Measurements from ENCODE around the gene ANKRD63. TPM values are rescaled to one million over a fixed set of nuclear protein-coding genes. Genes with fewer than 3 reads are reported as not detected.

Gene ANKRD63
- total RNA-seq, 2 experiments from 2014 or later: 0.26 TPM; not detected in 1

DNA sequence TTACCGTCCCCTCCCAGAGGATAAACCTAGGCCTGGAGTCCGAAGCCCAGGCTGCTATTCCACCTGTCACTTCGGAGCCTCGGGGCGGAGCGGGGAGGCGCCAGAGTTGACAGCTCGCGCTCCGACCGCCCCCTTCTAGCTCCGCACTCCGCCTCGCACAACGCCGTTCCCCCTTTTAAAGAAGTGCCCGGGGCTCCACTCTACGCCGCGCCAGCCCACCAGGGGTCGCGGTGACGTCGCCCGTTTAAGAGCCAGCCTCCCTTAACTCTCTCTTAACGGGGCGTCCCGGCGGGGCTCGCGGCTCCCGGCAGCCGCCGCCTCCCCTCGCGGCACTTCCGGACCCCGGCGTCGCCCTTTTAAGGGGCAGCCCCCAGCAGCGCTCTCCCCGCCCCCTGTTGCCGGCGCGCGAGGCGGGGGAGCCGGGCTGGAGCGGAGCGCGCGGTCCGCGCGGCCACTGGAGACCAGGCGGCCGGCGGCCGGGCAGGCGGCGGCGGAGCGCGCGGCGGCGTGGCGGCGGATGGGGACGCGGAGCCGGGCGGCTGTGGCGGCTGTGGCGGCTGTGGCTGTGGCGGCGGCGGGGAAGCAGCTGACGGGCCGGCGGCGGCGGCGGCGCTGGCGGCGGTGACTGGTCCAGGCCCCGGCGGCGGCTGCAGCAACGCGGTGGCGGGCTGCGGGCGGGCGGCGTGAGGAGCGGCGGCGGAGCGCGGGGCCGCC lies 40.5 kb upstream of the ANKRD63 start, which contains the start of gene INAFM2:
Gene INAFM2, plus strand, starts transcription at position 454 of the 714 bp plus-strand sequence. CDS start 364 bp downstream, outside the sequence.
- Mint-ChIP-seq H3K4me3 (peak within 1 kb of the TSS; percentile 81), H3K9me3 (no peaks in the 10 kb centered on the region), H3K27ac (no peak within 1 kb of the TSS), H3K27me3 (peaks cover 15% of the 10 kb centered on the region), H3K36me3 (peaks cover 7% of the 10 kb centered on the region), H3K4me1 (peaks cover 29% of the 10 kb centered on the region)
- ATAC-seq (ENCODE audit: low read depth): peak; percentile 96
- DNase-seq: peak; percentile 93
- POLR2A ChIA-PET: interaction anchor here (0.6 to 4.4 kb wide), 7 partner anchors 11 to 246 kb away, joined by 3 to 38 read pairs (median 4); partner anchors contain the start of genes BAHD1 and PLCB2

DNA sequence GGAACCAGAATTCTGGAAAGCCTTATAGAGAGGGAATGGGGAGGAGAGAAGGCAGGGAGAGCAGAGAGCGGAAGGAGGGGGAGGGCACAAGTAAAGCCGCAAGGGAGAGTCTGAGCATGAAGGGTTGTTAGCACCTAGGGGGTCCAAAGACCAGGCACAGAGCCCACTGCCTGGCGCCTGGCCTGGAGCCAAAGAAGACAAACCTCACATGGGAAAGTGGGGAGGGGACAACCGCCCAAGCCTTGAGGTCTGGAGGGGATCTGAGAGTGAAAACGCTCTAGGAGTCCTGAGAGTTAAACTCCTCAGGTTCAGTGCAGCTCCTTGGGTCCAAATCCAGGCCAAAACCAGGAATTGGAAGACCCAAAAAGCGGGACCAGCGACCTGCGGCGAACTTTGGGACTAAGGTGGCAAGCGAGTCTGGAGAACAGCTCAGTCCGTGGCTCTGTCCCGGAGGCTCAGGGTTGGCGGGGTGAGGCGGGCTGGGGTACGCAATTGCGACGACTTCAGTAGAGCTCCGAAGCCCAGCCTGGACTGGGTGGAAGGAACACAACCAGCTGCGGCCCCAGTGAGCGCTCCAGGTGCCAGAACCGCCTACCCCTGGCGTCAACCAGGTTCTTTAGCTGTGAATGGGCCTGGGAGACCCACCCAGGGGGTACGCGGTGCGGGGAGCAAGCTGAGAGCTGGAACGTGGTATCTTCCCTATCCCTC lies 39.8 kb upstream of the ANKRD63 start:
- H3K27ac Mint-ChIP-seq: no peak overlapping the region
- H3K4me1 Mint-ChIP-seq: peaks cover 29% of the 10 kb centered on the region
- DNase-seq: no peak
- peak overlapping the region; percentile 81 for H3K4me3 Mint-ChIP-seq
- peaks cover 7% of the 10 kb centered on the region for H3K36me3 Mint-ChIP-seq
- no peaks in the 10 kb centered on the region for H3K9me3 Mint-ChIP-seq
- POLR2A ChIA-PET: interaction anchor here (0.5 to 4.4 kb wide), 9 partner anchors 11 to 511 kb away, joined by 3 to 38 read pairs (median 3); partner anchors contain the start of genes BAHD1 and PLCB2
- ATAC-seq (ENCODE audit: low read depth): no peak
- peaks cover 20% of the 10 kb centered on the region for H3K27me3 Mint-ChIP-seq

GRCh38 chr15:40320931-40321371 lies 38.1 kb upstream of the ANKRD63 start:
- H3K27ac Mint-ChIP-seq: no peak overlapping the region
- POLR2A ChIA-PET: interaction anchor here (2.6 to 4.4 kb wide), 2 partner anchors 13 to 17 kb away, joined by 6 to 38 read pairs; partner anchors contain the start of gene PLCB2
- H3K36me3 Mint-ChIP-seq: peaks cover 3% of the 10 kb centered on the region

DNA sequence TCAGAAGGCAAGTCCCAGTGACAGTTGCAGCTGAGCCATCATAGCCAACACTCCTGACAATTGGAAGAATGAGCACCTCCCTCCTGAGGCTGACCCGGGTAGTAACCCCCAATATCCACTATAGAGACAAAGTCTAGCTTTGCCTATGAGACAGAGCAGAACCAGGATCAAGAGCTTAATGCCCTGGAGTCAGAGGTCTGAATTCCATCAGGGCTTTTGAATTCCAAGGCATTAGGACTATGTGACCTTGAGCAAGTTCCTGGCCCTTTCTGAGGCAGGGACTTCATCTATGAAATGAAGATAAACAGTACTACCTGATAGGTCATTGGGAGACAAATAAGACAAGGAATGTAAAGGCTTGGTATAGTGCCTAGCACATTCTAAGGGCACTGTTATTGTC lies 37.5 kb upstream of the ANKRD63 start:
- H3K27me3 Mint-ChIP-seq: peaks cover 33% of the 10 kb centered on the region
- ATAC-seq (ENCODE audit: low read depth): no peak
- POLR2A ChIA-PET: interaction anchor here (2.6 to 4.4 kb wide), 2 partner anchors 12 to 17 kb away, joined by 6 to 38 read pairs; partner anchors contain the start of gene PLCB2
- peaks cover 22% of the 10 kb centered on the region for H3K4me1 Mint-ChIP-seq
- H3K9me3 Mint-ChIP-seq: no peaks in the 10 kb centered on the region
- no peaks in the 10 kb centered on the region for H3K36me3 Mint-ChIP-seq
- no peak for DNase-seq
- no peak overlapping the region for H3K27ac Mint-ChIP-seq
- no peak overlapping the region for H3K4me3 Mint-ChIP-seq

More at GRCh38 chr15:40320931-40321371, 38.1 kb upstream of the ANKRD63 start:
- Mint-ChIP-seq H3K4me3 (no peak overlapping the region), H3K4me1 (peaks cover 26% of the 10 kb centered on the region), H3K9me3 (no peaks in the 10 kb centered on the region), H3K27me3 (peaks cover 28% of the 10 kb centered on the region)
- ATAC-seq (ENCODE audit: low read depth) (peak; percentile 18), DNase-seq (no peak)

DNA sequence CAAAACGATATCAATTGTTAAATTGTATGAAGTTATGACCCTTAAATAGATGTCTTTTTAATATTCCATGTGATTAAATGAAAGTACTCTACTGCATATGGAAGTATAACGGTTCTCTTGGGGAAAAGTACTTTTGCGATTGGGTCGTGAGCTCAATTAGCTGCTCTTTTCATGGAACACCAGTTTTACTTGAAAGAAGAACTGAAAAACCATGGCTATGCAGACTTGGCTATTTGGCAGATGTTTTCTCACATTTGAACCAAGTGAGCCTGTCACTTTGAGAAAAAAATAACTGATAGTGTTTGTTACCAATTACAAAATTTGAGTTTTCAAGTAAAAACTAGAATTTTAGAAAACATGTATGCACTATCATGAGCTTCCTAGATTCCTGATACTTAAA lies 34.7 kb upstream of the ANKRD63 start:
- Mint-ChIP-seq H3K27me3 (peaks cover 43% of the 10 kb centered on the region), H3K36me3 (no peaks in the 10 kb centered on the region), H3K27ac (no peak overlapping the region), H3K4me1 (peaks cover 19% of the 10 kb centered on the region), H3K9me3 (no peaks in the 10 kb centered on the region), H3K4me3 (no peak overlapping the region)
- POLR2A ChIA-PET: no interaction called here
- ATAC-seq (ENCODE audit: low read depth) (no peak), DNase-seq (no peak)

DNA sequence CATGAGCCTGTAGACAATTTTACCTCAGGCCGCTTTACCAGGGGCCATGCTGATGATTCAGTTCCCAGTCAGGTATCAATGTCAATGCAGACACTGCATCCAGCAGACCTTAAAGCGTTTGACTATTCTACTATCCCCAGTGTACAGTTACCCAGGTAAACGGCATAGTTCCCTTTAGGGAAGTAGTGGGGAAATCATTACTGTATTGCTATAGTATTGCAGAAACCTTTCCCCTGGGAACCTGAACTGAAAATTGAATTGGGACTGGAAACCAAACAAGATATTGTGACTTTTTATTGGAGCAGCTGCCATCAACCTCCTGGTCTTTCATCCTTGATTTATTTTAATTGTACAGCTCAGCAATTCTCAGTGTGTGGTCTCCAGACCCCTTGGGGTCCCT lies 34.1 kb upstream of the ANKRD63 start:
- Mint-ChIP-seq H3K4me1 (peaks cover 14% of the 10 kb centered on the region), H3K9me3 (no peaks in the 10 kb centered on the region), H3K36me3 (no peaks in the 10 kb centered on the region), H3K27me3 (peaks cover 45% of the 10 kb centered on the region), H3K4me3 (no peak overlapping the region), H3K27ac (no peak overlapping the region)
- ATAC-seq (ENCODE audit: low read depth): no peak
- POLR2A ChIA-PET: no interaction called here
- no peak for DNase-seq

DNA sequence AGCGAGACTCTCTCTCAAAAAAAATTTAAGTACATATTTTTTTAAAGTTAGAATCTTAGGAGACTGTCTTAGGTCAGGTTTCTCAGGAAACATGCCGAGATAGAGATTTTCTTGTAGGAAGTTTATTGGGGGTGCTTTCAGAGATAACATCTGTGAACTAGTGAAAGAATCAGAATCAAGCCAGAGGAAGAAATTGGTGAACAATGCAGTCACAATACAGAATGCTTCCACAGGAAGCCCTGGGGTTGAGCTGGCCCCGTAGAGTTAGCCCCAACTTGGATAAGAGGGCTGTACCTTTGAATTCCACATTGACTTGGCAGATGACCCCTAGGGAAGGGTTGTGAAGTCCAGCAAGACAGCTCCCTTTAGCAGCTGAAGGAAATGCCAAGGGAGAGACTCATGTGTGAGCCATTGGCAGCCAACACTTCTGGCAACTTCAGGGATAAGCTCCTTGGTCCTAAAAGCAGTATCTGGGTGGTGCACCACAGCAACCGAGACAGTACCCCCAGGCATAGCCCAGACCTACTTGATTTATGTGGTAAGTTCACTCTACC lies 31.9 kb upstream of the ANKRD63 start:
- POLR2A ChIA-PET: interaction anchor here (0.6 kb wide), 2 partner anchors 32 to 48 kb away, joined by 3 to 4 read pairs; no protein-coding TSS in a partner anchor
- no peak overlapping the region for H3K4me3 Mint-ChIP-seq
- peaks cover 49% of the 10 kb centered on the region for H3K27me3 Mint-ChIP-seq
- ATAC-seq (ENCODE audit: low read depth): no peak
- H3K36me3 Mint-ChIP-seq: no peaks in the 10 kb centered on the region
- DNase-seq: no peak
- H3K4me1 Mint-ChIP-seq: peaks cover 9% of the 10 kb centered on the region
- H3K27ac Mint-ChIP-seq: no peak overlapping the region
- H3K9me3 Mint-ChIP-seq: no peaks in the 10 kb centered on the region

GRCh38 chr15:40313531-40314398 lies 30.9 kb upstream of the ANKRD63 start:
- H3K36me3 Mint-ChIP-seq: no peaks in the 10 kb centered on the region
- peaks cover 20% of the 10 kb centered on the region for H3K4me1 Mint-ChIP-seq
- H3K27me3 Mint-ChIP-seq: peaks cover 43% of the 10 kb centered on the region
- POLR2A ChIA-PET: interaction anchor here (7.1 kb wide), 1 partner anchor 35 kb away, joined by 55 read pairs; no protein-coding TSS in a partner anchor
- DNase-seq: no peak
- no peaks in the 10 kb centered on the region for H3K9me3 Mint-ChIP-seq
- no peak overlapping the region for H3K27ac Mint-ChIP-seq
- H3K4me3 Mint-ChIP-seq: no peak overlapping the region
- ATAC-seq (ENCODE audit: low read depth): no peak

- Mint-ChIP-seq H3K36me3 (no peaks in the 10 kb centered on the region), H3K4me1 (peaks cover 20% of the 10 kb centered on the region), H3K27me3 (peaks cover 37% of the 10 kb centered on the region), H3K4me3 (no peak overlapping the region), H3K27ac (no peak overlapping the region), H3K9me3 (no peaks in the 10 kb centered on the region)
- POLR2A ChIA-PET: interaction anchor here (7.1 kb wide), 1 partner anchor 34 kb away, joined by 55 read pairs; no protein-coding TSS in a partner anchor
- DNase-seq (no peak), ATAC-seq (ENCODE audit: low read depth) (no peak)
Measured at GRCh38 chr15:40312370-40313158, 29.7 kb upstream of the ANKRD63 start.

- peaks cover 4% of the 10 kb centered on the region for H3K36me3 Mint-ChIP-seq
- H3K4me3 Mint-ChIP-seq: no peak overlapping the region
- peaks cover 31% of the 10 kb centered on the region for H3K27me3 Mint-ChIP-seq
- H3K9me3 Mint-ChIP-seq: no peaks in the 10 kb centered on the region
- no peak for ATAC-seq (ENCODE audit: low read depth)
- peaks cover 28% of the 10 kb centered on the region for H3K4me1 Mint-ChIP-seq
- no peak for DNase-seq
- POLR2A ChIA-PET: interaction anchor here (5.3 to 7.1 kb wide), 2 partner anchors 26 to 32 kb away, joined by 39 to 55 read pairs; partner anchors contain the start of gene ANKRD63
- no peak overlapping the region for H3K27ac Mint-ChIP-seq
Measured at GRCh38 chr15:40310993-40311392, 28.1 kb upstream of the ANKRD63 start.

DNA sequence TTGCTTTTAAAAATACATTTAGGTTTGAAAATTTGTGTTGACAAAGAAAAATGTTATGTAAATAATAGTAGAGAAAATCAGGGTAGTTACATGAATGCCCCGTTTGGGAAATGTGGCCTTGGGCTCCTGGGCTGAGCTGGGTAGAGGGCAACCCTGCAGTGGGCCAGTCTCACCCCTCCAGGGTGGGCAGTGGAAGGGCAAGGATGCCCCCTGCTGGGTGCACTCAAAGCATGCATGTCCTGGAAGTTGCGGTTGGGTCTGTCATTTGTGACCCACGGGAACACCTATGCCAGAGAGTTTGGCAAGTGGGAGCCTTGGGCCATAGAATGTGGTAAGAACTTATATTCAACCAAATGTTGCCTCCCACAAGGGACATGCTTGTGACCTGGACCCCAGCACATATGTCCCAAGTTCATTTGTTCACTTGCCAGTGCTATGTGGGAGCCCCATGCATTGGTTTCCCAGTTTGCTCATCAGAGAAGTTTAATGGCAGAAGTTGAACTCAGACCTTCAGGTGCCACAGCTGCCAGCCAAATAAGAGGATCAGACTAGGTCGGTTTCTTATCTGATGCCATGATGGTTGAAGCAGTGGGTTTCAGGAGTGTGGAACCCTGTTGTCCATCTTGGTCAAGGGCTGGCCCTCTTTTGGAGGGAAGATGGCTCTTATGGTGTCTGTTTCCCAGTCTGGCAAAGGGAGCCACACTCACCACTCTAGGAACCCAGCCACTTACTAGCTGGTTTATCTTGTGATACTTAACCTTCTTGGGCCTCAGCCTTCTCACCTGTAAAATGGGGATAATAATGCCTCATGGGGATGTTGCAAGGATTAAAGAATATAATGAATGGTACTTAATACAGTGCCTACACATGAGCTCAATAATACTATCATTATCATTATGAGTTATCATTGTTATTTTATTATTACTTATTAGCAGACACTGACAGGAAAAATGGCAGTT lies 27.4 kb upstream of the ANKRD63 start:
- peak overlapping the region; percentile 98 for H3K27ac Mint-ChIP-seq
- ATAC-seq (ENCODE audit: low read depth) (no peak), DNase-seq (peak; percentile 77)
- no peaks in the 10 kb centered on the region for H3K9me3 Mint-ChIP-seq
- H3K4me3 Mint-ChIP-seq: peak overlapping the region; percentile 98
- POLR2A ChIA-PET: interaction anchor here (1.5 to 7.1 kb wide), 4 partner anchors 12 to 93 kb away, joined by 3 to 55 read pairs (median 38); partner anchors contain the start of genes ANKRD63 and INAFM2
- H3K27me3 Mint-ChIP-seq: peaks cover 23% of the 10 kb centered on the region
- peaks cover 29% of the 10 kb centered on the region for H3K4me1 Mint-ChIP-seq
- H3K36me3 Mint-ChIP-seq: peaks cover 4% of the 10 kb centered on the region
